Panc1 (cell line): ENCODE results near the gene REEP2. TPM values are rescaled to one million over a fixed set of nuclear protein-coding genes. Genes with fewer than 3 reads are reported as not detected.

ENCODE experiments used
- ATAC-seq: fragments of 200-7000 bp; cut with Tn5 transposase; 2 replicates; pipeline ENCODE4 v1.9.1; 2020; ENCODE audit warnings: mild to moderate bottlenecking, moderate library complexity
- BruUV-seq: library from RNA; stranded (reverse); fragments of 400-500 nt; replicated peaks from 2 replicates; lab custom pipeline; 2021; lab: Mats Ljungman, UMichigan
- CTCF ChIA-PET: fragments of 300-600 bp; sonication (Branson Sonifier 250); formaldehyde crosslinking; loops from one replicate; lab custom pipeline; 2022; ENCODE audit warnings: antibody characterized with exemption; lab: Charles Lee
- POLR2A ChIA-PET: fragments of 300-600 bp; sonication (Branson Sonifier 250); formaldehyde crosslinking; loops from one replicate; lab custom pipeline; 2022; ENCODE audit warnings: antibody characterized with exemption; lab: Charles Lee
- DNase-seq: peaks from one replicate; pipeline ENCODE4 v3.0.0-alpha.2; 2010; ENCODE audit warnings: low read depth, low spot score
- H3K27ac ChIP-seq: 2 replicates; pipeline ENCODE4 v1.5.1; 2011; ENCODE audit warnings: mild to moderate bottlenecking, low read length, inconsistent platforms
- H3K27me3 ChIP-seq: fragments of 200-500 bp; sonication (Bioruptor generic); 2 replicates; pipeline ENCODE4 v1.6.0; 2014; ENCODE audit warnings: low read length, inconsistent platforms; ENCODE audit not compliant: control insufficient read depth, insufficient read depth
- H3K36me3 ChIP-seq: fragments of 200-500 bp; sonication (Bioruptor generic); 2 replicates; pipeline ENCODE4 v1.5.1; 2014; ENCODE audit warnings: inconsistent platforms, mild to moderate bottlenecking, low read length, moderate library complexity; ENCODE audit not compliant: control insufficient read depth, insufficient read depth
- H3K4me1 ChIP-seq: 2 replicates; pipeline ENCODE4 v1.5.1; 2011; ENCODE audit warnings: inconsistent platforms, mild to moderate bottlenecking, low read length, moderate library complexity; ENCODE audit not compliant: control insufficient read depth, insufficient read depth
- H3K4me3 ChIP-seq, 2 experiments: 2 replicates each; pipeline ENCODE4 v1.5.1; 2011 to 2012; ENCODE audit warnings: low read depth in 2 of 2, low read length in 2 of 2, mild to moderate bottlenecking in 2 of 2, inconsistent platforms in 1 of 2, moderate library complexity in 1 of 2
- H3K9me3 ChIP-seq: fragments of 200-500 bp; sonication (Bioruptor generic); 2 replicates; pipeline ENCODE4 v1.5.1; 2014; ENCODE audit warnings: low read depth, mild to moderate bottlenecking, inconsistent platforms, low read length, moderate library complexity; ENCODE audit not compliant: control insufficient read depth, insufficient read depth
- POLR2AphosphoS5 ChIP-seq: IDR thresholded peaks from 2 replicates; pipeline ENCODE4 v1.6.1; 2012; ENCODE audit warnings: mild to moderate bottlenecking, low read depth, low read length, moderate library complexity
- SIN3A ChIP-seq: IDR thresholded peaks from 2 replicates; pipeline ENCODE4 v1.6.1; 2012; ENCODE audit warnings: low read depth, mild to moderate bottlenecking, low read length, moderate library complexity, borderline replicate concordance; ENCODE audit not compliant: insufficient read depth
- TCF7L2 ChIP-seq: IDR thresholded peaks from 2 replicates; pipeline ENCODE4 v1.6.1; 2011; ENCODE audit warnings: mild to moderate bottlenecking, low read depth, low read length, inconsistent platforms
- in situ Hi-C: cut with HindIII; loops from 2 replicates; pipeline ENCODE4 v1.10.0; 2016; ENCODE audit warnings: low sequenced_read_pairs, low pct_unique_long_range_greater_than_20kb
- intact Hi-C: fragments of 100-400 bp; cut with micrococcal nuclease; formaldehyde crosslinking; loops from one replicate; pipeline ENCODE4 v1.10.0; 2022; ENCODE audit not compliant: unreplicated experiment
- total RNA-seq: library from RNA; stranded (reverse); gene quantifications from one replicate; pipeline ENCODE4 v1.2.1, GENCODE V29; 2021; ENCODE audit not compliant: unreplicated experiment
- TF ChIP-seq, protein P1 (sequence below), 2 experiments: IDR thresholded peaks; 2 replicates each; pipeline ENCODE4 v1.6.1; 2011 to 2012; ENCODE audit warnings: low read depth in 2 of 2, control low read depth in 1 of 2, low read length in 1 of 2, mild to moderate bottlenecking in 1 of 2, moderate library complexity in 1 of 2; ENCODE audit not compliant: insufficient read depth in 1 of 2
- TF ChIP-seq, protein P2 (sequence below): fragments of 450-650 bp; IDR thresholded peaks from 2 replicates; pipeline ENCODE4 v1.5.1; 2017; ENCODE audit warnings: mild to moderate bottlenecking

REEP2 gene
- total RNA-seq, 1 experiment from 2014 or later = 6.5 TPM

DNA sequence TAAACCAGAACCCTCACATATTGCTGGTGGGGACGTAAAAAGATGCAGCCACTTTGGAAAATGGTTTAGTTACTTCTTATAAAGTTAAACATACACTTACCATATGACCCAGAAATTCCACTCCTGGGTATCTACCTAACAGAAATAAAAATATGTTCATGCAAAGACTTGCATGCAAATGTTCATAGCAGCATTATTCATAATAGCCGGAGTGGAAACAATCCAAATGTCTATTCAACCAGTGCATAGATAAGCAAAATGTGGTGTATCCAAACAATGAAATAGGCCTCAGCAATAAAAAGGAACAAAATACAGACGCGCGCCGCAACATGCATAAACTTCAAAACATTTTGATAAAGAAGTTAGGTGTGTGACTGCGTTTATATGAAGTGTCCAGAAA is 38.1 kb downstream of the REEP2 start:
- no peak overlapping the region for H3K4me3 ChIP-seq
- ChIA-PET CTCF (no interaction called here), POLR2A (no interaction called here)
- no peaks in the 10 kb centered on the region for H3K9me3 ChIP-seq
- H3K4me1 ChIP-seq = no peaks in the 10 kb centered on the region
- DNase-seq (no peak), ATAC-seq (no peak)
- BruUV-seq = no TSS peak
- no peaks in the 10 kb centered on the region for H3K36me3 ChIP-seq
- in situ Hi-C loops = no loop called here
- no peaks in the 10 kb centered on the region for H3K27me3 ChIP-seq
- H3K27ac ChIP-seq = no peak overlapping the region
- TF ChIP-seq, protein P1, sequence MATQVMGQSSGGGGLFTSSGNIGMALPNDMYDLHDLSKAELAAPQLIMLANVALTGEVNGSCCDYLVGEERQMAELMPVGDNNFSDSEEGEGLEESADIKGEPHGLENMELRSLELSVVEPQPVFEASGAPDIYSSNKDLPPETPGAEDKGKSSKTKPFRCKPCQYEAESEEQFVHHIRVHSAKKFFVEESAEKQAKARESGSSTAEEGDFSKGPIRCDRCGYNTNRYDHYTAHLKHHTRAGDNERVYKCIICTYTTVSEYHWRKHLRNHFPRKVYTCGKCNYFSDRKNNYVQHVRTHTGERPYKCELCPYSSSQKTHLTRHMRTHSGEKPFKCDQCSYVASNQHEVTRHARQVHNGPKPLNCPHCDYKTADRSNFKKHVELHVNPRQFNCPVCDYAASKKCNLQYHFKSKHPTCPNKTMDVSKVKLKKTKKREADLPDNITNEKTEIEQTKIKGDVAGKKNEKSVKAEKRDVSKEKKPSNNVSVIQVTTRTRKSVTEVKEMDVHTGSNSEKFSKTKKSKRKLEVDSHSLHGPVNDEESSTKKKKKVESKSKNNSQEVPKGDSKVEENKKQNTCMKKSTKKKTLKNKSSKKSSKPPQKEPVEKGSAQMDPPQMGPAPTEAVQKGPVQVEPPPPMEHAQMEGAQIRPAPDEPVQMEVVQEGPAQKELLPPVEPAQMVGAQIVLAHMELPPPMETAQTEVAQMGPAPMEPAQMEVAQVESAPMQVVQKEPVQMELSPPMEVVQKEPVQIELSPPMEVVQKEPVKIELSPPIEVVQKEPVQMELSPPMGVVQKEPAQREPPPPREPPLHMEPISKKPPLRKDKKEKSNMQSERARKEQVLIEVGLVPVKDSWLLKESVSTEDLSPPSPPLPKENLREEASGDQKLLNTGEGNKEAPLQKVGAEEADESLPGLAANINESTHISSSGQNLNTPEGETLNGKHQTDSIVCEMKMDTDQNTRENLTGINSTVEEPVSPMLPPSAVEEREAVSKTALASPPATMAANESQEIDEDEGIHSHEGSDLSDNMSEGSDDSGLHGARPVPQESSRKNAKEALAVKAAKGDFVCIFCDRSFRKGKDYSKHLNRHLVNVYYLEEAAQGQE (IDR thresholded peaks at IDR 0.05; ENCODE audit: insufficient read depth in 1 of 2, low read depth in 2 of 2, low read length in 1 of 2) = no peak
- TF ChIP-seq POLR2AphosphoS5 (no peak), SIN3A (no peak), TCF7L2 (no peak)
- TF ChIP-seq, protein P2, sequence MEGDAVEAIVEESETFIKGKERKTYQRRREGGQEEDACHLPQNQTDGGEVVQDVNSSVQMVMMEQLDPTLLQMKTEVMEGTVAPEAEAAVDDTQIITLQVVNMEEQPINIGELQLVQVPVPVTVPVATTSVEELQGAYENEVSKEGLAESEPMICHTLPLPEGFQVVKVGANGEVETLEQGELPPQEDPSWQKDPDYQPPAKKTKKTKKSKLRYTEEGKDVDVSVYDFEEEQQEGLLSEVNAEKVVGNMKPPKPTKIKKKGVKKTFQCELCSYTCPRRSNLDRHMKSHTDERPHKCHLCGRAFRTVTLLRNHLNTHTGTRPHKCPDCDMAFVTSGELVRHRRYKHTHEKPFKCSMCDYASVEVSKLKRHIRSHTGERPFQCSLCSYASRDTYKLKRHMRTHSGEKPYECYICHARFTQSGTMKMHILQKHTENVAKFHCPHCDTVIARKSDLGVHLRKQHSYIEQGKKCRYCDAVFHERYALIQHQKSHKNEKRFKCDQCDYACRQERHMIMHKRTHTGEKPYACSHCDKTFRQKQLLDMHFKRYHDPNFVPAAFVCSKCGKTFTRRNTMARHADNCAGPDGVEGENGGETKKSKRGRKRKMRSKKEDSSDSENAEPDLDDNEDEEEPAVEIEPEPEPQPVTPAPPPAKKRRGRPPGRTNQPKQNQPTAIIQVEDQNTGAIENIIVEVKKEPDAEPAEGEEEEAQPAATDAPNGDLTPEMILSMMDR = no peak
- intact Hi-C loops = no loop called here

DNA sequence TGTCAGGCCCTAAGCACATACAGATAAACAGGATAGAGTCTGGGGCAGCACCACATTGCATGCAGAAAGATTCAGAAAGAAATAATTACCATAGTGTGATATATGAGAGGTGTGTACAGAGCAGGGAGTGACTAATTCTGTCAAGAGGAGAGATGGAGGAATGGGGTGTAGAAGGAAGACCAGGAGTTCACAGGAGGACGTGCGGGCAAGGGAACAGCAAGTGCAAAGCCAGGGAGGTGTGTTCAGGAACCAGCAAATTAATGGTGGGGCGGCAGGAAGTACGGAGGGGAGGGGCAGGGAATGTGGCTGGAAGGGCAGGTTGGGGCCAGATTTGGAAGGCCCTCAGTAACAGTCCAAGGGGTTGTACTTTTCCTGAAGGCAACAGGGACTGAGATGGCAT is 43.8 kb downstream of the REEP2 start:
- POLR2A ChIA-PET = no interaction called here
- ATAC-seq (no peak), DNase-seq (no peak)
- H3K4me3 ChIP-seq = no peak overlapping the region
- no peaks in the 10 kb centered on the region for H3K27me3 ChIP-seq
- CTCF ChIA-PET = no interaction called here
- H3K9me3 ChIP-seq = no peaks in the 10 kb centered on the region
- H3K4me1 ChIP-seq = no peaks in the 10 kb centered on the region
- in situ Hi-C loops = no loop called here
- H3K36me3 ChIP-seq = no peaks in the 10 kb centered on the region
- no peak overlapping the region for H3K27ac ChIP-seq
- intact Hi-C loops = no loop called here
- no TSS peak for BruUV-seq
- TF ChIP-seq SIN3A (no peak), TCF7L2 (no peak), POLR2AphosphoS5 (no peak)
- TF ChIP-seq, protein P1 (IDR thresholded peaks at IDR 0.05; ENCODE audit: insufficient read depth in 1 of 2, low read depth in 2 of 2, low read length in 1 of 2) = no peak
- TF ChIP-seq, protein P2 = no peak
